Ishikawa (cell line): ENCODE results near the gene OLFML2A.

Experiments used
- CEBPB ChIP-seq: IDR thresholded peaks from 2 replicates; pipeline ENCODE4 v1.6.1; 2012
- CREB1 ChIP-seq: IDR thresholded peaks from 2 replicates; pipeline ENCODE4 v1.6.1; 2012; ENCODE audit warnings: low read depth
- EP300 ChIP-seq: IDR thresholded peaks from 2 replicates; pipeline ENCODE4 v1.6.1; 2012; ENCODE audit warnings: borderline replicate concordance
- FOXM1 ChIP-seq: IDR thresholded peaks from 2 replicates; pipeline ENCODE4 v1.6.1; 2012; ENCODE audit warnings: low read depth, borderline replicate concordance
- MAX ChIP-seq: IDR thresholded peaks from 2 replicates; pipeline ENCODE4 v1.6.1; 2012
- RAD21 ChIP-seq: IDR thresholded peaks from 2 replicates; pipeline ENCODE4 v1.6.1; 2012; ENCODE audit warnings: low read depth
- TAF1 ChIP-seq: IDR thresholded peaks from 2 replicates; pipeline ENCODE4 v1.6.1; 2012; ENCODE audit warnings: low read depth, mild to moderate bottlenecking
- TCF12 ChIP-seq: IDR thresholded peaks from 2 replicates; pipeline ENCODE4 v1.6.1; 2012; ENCODE audit warnings: low read depth
- USF1 ChIP-seq: IDR thresholded peaks from 2 replicates; pipeline ENCODE4 v1.6.1; 2012
- ZBTB7A ChIP-seq: IDR thresholded peaks from 2 replicates; pipeline ENCODE4 v1.6.1; 2012; ENCODE audit warnings: low read depth
- TF ChIP-seq, protein P1 (sequence below): IDR thresholded peaks from 2 replicates; pipeline ENCODE4 v1.6.1; 2012; ENCODE audit warnings: low read depth, mild to moderate bottlenecking

GRCh38 chr9:124733964-124734740, 42.8 kb upstream of the OLFML2A start:
- TF ChIP-seq ZBTB7A (no peak), CEBPB (no peak), TAF1 (no peak), EP300 (no peak), CREB1 (no peak), USF1 (no peak), FOXM1 (no peak), RAD21 (no peak), MAX (no peak), TCF12 (no peak)
- TF ChIP-seq, protein P1, sequence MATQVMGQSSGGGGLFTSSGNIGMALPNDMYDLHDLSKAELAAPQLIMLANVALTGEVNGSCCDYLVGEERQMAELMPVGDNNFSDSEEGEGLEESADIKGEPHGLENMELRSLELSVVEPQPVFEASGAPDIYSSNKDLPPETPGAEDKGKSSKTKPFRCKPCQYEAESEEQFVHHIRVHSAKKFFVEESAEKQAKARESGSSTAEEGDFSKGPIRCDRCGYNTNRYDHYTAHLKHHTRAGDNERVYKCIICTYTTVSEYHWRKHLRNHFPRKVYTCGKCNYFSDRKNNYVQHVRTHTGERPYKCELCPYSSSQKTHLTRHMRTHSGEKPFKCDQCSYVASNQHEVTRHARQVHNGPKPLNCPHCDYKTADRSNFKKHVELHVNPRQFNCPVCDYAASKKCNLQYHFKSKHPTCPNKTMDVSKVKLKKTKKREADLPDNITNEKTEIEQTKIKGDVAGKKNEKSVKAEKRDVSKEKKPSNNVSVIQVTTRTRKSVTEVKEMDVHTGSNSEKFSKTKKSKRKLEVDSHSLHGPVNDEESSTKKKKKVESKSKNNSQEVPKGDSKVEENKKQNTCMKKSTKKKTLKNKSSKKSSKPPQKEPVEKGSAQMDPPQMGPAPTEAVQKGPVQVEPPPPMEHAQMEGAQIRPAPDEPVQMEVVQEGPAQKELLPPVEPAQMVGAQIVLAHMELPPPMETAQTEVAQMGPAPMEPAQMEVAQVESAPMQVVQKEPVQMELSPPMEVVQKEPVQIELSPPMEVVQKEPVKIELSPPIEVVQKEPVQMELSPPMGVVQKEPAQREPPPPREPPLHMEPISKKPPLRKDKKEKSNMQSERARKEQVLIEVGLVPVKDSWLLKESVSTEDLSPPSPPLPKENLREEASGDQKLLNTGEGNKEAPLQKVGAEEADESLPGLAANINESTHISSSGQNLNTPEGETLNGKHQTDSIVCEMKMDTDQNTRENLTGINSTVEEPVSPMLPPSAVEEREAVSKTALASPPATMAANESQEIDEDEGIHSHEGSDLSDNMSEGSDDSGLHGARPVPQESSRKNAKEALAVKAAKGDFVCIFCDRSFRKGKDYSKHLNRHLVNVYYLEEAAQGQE, result no peak
